ENCODE measurements around the gene IL17RD. TPM values are rescaled to one million over a fixed set of nuclear protein-coding genes. Genes with fewer than 3 reads are reported as not detected.

The IL17RD gene
- total RNA-seq, 2 experiments from 2014 or later = 0.05 TPM; not detected in 1

DNA sequence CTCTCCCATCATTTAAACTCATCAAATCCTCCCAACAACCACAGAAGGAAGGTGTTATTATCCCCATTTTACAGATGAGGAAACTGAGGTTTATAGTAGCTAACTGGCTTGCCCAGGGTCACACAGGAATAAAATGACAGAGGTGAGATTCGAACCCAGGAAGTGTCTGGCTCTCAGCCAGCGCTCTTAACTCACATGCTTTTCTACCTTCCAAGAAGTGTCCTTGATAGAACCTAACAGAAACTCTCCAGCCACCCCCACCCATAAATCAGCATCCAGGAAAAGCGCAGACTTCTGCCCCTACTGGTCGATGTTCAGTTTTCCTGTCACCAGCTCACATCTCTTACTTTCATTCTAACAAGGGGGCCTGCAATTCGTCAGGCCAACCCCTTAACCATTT, 52.9 kb downstream of the IL17RD start:
- Mint-ChIP-seq H3K4me3 (no peak overlapping the region), H3K27me3 (peaks cover 6% of the 10 kb centered on the region), H3K36me3 (ENCODE audit: low read depth) (no peaks in the 10 kb centered on the region), H3K4me1 (peaks cover 6% of the 10 kb centered on the region), H3K9me3 (no peaks in the 10 kb centered on the region), H3K27ac (no peak overlapping the region)
- CTCF ChIA-PET = interaction anchor here (0.8 to 3.6 kb wide), 4 partner anchors 12 to 57 kb away, joined by 3 to 13 read pairs (median 4); no protein-coding TSS in a partner anchor
- no peak for DNase-seq
- POLR2A ChIA-PET = no interaction called here

DNA sequence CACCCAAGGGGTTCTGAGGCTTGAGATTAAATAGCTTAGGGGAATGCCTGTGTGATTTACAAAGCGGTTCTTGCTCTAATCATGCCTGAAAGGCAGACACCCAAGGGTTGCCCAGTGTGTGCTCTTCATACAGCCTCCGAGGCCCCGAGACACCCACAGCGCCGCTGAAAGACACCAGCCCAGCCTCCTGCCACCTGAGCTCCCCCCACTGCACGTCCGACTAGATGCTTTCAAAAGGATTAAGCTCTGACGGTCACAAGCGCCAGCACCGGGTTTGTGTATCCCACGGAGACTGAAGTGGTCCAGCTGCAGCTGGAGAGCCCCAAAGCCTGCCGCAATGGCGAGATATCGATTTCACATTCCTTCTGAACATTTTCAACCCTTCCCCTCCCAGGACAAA, 54.4 kb downstream of the IL17RD start:
- peaks cover 6% of the 10 kb centered on the region for H3K27me3 Mint-ChIP-seq
- POLR2A ChIA-PET = interaction anchor here (0.6 kb wide), 1 partner anchor 164 kb away, joined by 3 read pairs; no protein-coding TSS in a partner anchor
- H3K27ac Mint-ChIP-seq = no peak overlapping the region
- CTCF ChIA-PET = interaction anchor here (1.1 to 3.6 kb wide), 2 partner anchors 11 to 59 kb away, joined by 4 to 13 read pairs; no protein-coding TSS in a partner anchor
- DNase-seq = no peak
- no peaks in the 10 kb centered on the region for H3K36me3 Mint-ChIP-seq (ENCODE audit: low read depth)
- peaks cover 6% of the 10 kb centered on the region for H3K4me1 Mint-ChIP-seq
- H3K4me3 Mint-ChIP-seq = no peak overlapping the region
- no peaks in the 10 kb centered on the region for H3K9me3 Mint-ChIP-seq

DNA sequence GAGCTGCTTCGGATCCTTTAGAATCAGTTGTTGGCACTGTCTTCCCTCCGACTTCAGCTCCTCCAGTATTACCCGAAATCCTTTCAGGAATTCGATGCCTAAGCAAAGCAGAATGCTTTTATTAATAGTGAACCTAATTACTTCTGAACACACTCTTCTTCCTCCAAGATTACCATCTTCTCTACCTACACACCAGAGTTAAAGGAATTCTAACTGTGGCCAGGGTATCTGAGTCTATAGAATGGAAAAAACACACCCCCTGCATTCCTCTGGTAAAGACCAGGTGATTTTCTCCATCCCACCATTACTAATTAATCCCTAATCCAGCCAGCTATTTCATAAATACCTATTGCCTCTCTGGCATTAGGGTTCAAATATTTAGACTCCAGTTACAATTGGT, 54.9 kb downstream of the IL17RD start:
- Mint-ChIP-seq H3K4me3 (no peak overlapping the region), H3K4me1 (peaks cover 6% of the 10 kb centered on the region), H3K36me3 (ENCODE audit: low read depth) (no peaks in the 10 kb centered on the region), H3K27ac (no peak overlapping the region), H3K9me3 (no peaks in the 10 kb centered on the region), H3K27me3 (peaks cover 6% of the 10 kb centered on the region)
- no peak for DNase-seq
- CTCF ChIA-PET = interaction anchor here (1.1 to 3.6 kb wide), 2 partner anchors 10 to 60 kb away, joined by 4 to 13 read pairs; no protein-coding TSS in a partner anchor
- POLR2A ChIA-PET = no interaction called here

DNA sequence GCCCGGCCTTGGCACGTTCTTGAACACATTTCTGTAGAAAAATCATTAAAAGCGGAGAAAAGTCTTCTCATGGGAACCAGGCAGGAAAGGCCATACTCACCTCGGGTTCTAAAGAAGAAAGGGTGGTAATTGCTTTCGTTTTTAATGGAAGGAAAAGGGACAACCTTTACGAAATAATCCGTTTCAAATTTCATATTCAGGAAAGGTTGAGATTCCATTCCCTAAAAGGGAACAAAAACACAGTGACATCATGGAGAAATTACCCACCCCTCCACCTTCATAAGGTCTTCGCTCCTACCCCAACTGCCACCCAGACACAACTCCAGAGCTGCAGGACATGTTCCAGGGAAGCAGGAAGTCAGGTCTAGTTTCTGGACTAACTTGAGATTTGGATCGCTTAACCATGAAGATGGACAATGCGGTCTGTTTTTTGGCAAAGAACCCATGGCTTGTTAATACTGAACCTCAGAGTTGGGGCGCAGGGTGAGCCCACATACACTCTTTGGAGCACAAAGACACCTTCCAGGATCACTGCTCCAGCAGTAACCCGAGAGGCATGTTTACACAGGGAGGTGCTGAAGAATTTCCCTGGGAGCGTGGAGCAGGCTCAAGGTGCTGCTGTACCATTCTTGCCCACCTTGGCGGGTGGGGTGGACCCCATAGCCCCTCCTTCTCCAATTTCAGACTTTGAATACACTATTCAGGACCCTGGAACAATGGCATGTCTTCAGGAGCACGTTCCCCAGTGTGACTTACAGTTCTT, 55.5 kb downstream of the IL17RD start:
- Mint-ChIP-seq H3K4me1 (peaks cover 6% of the 10 kb centered on the region), H3K4me3 (no peak overlapping the region), H3K9me3 (no peaks in the 10 kb centered on the region), H3K27ac (no peak overlapping the region), H3K27me3 (peaks cover 6% of the 10 kb centered on the region), H3K36me3 (ENCODE audit: low read depth) (no peaks in the 10 kb centered on the region)
- CTCF ChIA-PET = no interaction called here
- no peak for DNase-seq
- POLR2A ChIA-PET = no interaction called here

DNA sequence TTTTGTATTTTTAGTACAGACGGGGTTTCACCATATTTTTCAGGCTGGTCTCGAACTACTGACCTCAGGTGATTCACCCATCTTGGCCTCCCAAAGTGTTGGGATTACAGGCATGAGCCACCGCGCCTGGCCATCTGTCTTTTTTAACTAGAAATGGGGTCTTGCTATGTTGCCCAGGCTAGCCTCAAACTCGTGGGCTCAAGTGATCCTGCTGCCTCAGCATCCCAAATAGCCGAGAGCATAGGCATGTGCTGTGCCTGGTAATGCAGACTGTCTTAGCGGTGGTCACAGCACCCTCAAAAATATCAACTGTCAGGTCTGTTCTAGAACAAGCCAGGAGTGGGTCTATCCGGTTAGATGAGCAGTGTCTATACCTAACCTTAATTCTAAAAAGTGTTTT, 56.5 kb downstream of the IL17RD start:
- H3K27ac Mint-ChIP-seq = no peak overlapping the region
- H3K4me1 Mint-ChIP-seq = peaks cover 6% of the 10 kb centered on the region
- no peaks in the 10 kb centered on the region for H3K9me3 Mint-ChIP-seq
- H3K36me3 Mint-ChIP-seq (ENCODE audit: low read depth) = no peaks in the 10 kb centered on the region
- POLR2A ChIA-PET = no interaction called here
- DNase-seq = no peak
- H3K4me3 Mint-ChIP-seq = no peak overlapping the region
- peaks cover 4% of the 10 kb centered on the region for H3K27me3 Mint-ChIP-seq
- CTCF ChIA-PET = no interaction called here

DNA sequence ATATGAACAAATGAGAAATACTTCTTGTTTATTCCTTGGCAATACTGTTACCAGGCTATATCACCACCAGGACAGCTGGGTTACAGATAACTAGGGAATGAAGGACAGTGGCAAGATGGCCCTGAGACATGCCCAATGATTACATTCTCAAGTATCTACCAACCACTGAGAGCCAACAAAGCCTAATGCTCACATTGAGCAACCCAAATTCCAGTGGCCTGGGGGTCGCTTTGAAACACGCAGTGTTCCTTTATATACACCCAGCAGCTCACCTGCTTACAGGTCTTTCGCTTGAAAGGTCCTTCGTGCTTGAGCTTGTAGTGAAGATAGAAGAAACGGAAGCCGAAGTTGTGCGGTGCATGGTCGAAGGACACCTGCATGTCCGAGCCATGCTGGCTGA, 59.6 kb downstream of the IL17RD start:
- peaks cover 4% of the 10 kb centered on the region for H3K27me3 Mint-ChIP-seq
- peaks cover 2% of the 10 kb centered on the region for H3K4me1 Mint-ChIP-seq
- H3K27ac Mint-ChIP-seq = no peak overlapping the region
- ChIA-PET CTCF (interaction anchor here (1.1 kb wide), 1 partner anchor 10 kb away, joined by 4 read pairs; no protein-coding TSS in a partner anchor), POLR2A (no interaction called here)
- H3K4me3 Mint-ChIP-seq = no peak overlapping the region
- H3K36me3 Mint-ChIP-seq (ENCODE audit: low read depth) = no peaks in the 10 kb centered on the region
- H3K9me3 Mint-ChIP-seq = no peaks in the 10 kb centered on the region
- no peak for DNase-seq

DNA sequence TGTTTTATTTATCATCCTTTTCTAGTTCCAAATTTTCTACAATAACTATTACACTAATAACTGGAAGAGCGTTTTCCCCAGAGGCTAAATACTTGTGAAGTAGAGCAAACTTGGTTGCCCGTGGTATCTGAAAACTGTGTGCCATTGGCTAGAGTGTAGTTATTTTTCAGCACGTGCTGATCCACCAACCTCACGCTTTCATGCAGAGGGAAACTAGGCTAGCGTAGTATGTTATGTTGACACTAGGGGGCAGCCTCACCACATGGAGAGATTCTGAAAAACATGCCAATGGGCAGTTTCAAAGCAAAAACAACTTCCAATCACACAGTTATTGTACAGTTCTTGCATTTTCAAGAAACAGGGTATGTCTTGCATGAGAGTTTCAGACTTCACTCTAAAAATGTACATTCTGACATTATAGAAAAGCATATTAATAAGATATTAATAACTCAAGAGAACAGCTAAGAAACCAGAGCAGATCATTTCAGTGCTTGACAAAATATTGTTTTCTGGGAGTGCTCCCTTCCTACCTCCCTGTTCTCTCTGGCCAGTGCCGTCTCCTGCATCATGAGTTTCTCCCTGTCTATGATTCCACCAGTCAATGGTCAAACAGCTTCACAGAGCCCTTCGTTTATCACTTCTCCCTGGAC, 65.0 kb downstream of the IL17RD start:
- Mint-ChIP-seq H3K27ac (no peak overlapping the region), H3K27me3 (no peaks in the 10 kb centered on the region), H3K9me3 (no peaks in the 10 kb centered on the region), H3K4me3 (no peak overlapping the region), H3K4me1 (peaks cover 2% of the 10 kb centered on the region), H3K36me3 (ENCODE audit: low read depth) (no peaks in the 10 kb centered on the region)
- ChIA-PET CTCF (interaction anchor here (0.8 to 1.9 kb wide), 10 partner anchors 12 to 399 kb away, joined by 3 to 13 read pairs (median 3); no protein-coding TSS in a partner anchor), POLR2A (no interaction called here)
- peak; percentile 67 for DNase-seq

DNA sequence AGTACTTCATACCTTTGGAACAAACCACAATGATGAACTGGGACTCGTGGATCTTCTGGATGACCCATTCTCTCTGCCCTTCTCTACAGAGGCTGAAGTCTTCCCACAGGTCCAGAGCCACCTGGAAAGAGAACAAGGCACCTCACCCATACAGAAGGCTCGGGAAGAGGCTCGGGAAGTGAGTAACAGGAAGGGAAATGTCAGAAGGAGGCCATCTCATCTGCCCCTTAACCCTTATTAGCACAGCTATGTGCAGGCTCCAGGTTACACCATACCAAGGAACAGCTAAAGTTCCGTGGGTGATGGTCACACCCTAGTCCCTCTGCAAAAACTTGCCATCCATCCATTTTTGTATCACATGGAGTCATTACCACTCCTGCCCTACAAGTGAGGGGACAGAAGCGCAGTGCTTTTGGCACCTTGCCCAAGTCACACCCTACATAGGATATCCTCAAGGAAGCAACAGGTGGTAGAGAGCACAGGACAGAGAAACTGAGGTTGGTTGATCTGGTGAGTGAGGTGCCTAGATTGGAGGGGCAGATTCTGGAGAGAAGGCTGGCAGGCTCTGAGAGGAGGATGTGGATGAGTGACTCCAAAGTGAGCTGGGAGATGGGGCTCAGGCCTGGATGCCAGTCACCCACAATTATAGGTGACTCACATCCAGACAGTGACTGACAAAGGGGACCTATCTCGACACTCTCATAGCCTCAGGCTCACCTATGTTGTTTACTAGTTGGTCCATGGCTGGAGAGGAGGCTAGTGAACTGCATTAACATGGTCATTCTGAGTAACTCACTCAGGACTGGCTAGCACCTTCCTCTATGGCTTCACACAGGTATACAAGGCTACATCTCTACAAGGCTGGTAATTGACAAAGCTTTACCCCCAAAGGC, 66.5 kb downstream of the IL17RD start:
- ChIA-PET POLR2A (no interaction called here), CTCF (interaction anchor here (0.8 to 1.7 kb wide), 3 partner anchors 7 to 299 kb away, joined by 3 to 4 read pairs (median 3); no protein-coding TSS in a partner anchor)
- Mint-ChIP-seq H3K4me3 (no peak overlapping the region), H3K27me3 (no peaks in the 10 kb centered on the region), H3K27ac (no peak overlapping the region), H3K4me1 (peaks cover 2% of the 10 kb centered on the region), H3K9me3 (no peaks in the 10 kb centered on the region), H3K36me3 (ENCODE audit: low read depth) (no peaks in the 10 kb centered on the region)
- DNase-seq = no peak

DNA sequence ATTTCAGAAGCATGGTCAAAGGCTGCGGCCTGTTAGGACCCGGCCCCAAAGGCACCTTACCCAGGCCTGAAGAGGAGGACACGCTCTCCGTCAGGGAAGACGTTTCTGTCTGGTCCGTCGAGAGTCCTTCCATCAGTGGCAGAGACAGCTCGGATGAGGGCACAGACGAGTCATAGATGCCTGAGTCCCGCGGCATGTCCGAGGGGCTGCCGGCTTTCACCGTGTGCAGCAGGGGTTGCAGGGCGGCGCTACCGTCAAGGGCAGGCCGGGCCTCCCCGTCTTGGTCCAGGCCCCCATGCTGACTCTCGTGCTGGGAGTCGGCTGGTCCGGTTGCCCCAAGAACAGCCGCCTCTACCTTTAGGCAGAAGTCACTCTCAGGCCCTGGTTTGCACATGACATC, 67.6 kb downstream of the IL17RD start:
- Mint-ChIP-seq H3K4me3 (no peak overlapping the region), H3K36me3 (ENCODE audit: low read depth) (no peaks in the 10 kb centered on the region), H3K27me3 (no peaks in the 10 kb centered on the region), H3K4me1 (no peaks in the 10 kb centered on the region), H3K27ac (no peak overlapping the region), H3K9me3 (no peaks in the 10 kb centered on the region)
- DNase-seq = no peak
- ChIA-PET POLR2A (no interaction called here), CTCF (interaction anchor here (1.7 kb wide), 1 partner anchor 15 kb away, joined by 4 read pairs; no protein-coding TSS in a partner anchor)

DNA sequence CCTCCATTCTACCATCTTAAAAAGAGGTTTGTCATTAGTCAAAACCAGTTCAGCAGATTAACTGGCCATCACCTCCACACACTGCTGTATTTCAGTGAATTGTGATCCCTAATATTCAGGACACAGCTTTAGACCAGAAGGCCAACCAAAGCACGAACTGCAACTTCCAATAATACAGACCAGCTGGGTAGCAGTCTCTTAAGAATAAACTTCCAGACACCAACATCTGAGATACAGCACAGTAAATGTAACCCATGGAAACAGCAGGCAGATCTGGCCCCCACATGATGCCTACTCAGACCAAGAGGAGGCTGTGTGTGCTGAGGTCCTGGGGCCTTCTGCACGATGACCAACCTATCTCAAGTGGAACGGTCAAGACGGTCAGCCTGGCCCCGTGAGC, 69.8 kb downstream of the IL17RD start:
- ChIA-PET CTCF (interaction anchor here (1.1 kb wide), 2 partner anchors 11 to 100 kb away, joined by 3 to 4 read pairs; no protein-coding TSS in a partner anchor), POLR2A (no interaction called here)
- Mint-ChIP-seq H3K4me1 (no peaks in the 10 kb centered on the region), H3K36me3 (ENCODE audit: low read depth) (no peaks in the 10 kb centered on the region), H3K27me3 (peaks cover 5% of the 10 kb centered on the region), H3K9me3 (no peaks in the 10 kb centered on the region), H3K4me3 (no peak overlapping the region), H3K27ac (no peak overlapping the region)
- no peak for DNase-seq

DNA sequence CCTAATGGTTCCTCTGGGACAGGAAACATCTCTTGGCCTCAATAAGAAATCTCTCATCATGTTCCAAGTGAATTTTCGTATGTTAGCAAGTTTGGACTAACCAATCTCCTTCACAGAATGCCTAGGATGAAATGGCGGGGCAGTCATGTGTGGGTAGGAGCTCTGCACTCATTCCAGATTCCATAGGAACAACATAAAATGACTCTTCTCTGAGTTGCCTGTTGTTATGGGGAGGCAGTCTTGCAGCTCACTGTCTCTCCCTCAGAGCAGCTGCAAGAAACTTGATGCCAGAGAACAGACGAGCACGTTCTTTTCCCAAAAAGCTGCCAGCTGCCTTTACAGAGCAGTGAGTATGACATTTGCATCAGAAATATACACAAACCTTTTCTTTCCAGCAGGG, 70.6 kb downstream of the IL17RD start:
- Mint-ChIP-seq H3K27ac (no peak overlapping the region), H3K4me3 (no peak overlapping the region), H3K36me3 (ENCODE audit: low read depth) (no peaks in the 10 kb centered on the region), H3K4me1 (no peaks in the 10 kb centered on the region), H3K27me3 (peaks cover 7% of the 10 kb centered on the region), H3K9me3 (no peaks in the 10 kb centered on the region)
- ChIA-PET POLR2A (no interaction called here), CTCF (no interaction called here)
- no peak for DNase-seq

DNA sequence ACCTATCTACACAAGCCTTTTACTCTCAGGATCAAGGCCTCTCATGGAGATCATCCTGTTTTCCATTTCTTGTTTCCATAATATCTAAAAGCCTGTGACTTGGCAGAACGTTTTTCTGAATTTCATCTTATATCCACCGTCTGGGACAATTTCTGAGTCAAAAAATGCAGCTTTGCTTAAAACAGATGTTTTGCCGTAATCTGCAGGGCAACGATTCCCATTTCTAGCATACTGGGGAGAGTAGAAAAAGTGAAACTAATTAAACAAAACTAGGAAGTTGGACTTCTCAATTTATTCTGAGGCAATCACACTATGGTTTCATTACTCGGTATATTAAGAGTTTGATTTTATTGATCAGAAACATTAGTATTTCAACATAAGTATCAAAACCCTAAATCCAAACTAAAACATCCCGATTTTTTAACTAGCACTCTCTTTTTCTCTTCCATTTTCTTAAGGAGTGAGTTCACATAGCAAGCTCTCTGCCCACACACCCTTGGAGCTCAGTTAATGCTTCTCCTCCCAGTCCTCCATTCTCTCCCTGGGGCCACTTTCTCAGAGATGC, 71.1 kb downstream of the IL17RD start:
- no peak for DNase-seq
- POLR2A ChIA-PET = no interaction called here
- no peaks in the 10 kb centered on the region for H3K9me3 Mint-ChIP-seq
- H3K36me3 Mint-ChIP-seq (ENCODE audit: low read depth) = no peaks in the 10 kb centered on the region
- CTCF ChIA-PET = interaction anchor here (1.2 kb wide), 1 partner anchor 10 kb away, joined by 3 read pairs; no protein-coding TSS in a partner anchor
- H3K27me3 Mint-ChIP-seq = peaks cover 7% of the 10 kb centered on the region
- no peak overlapping the region for H3K27ac Mint-ChIP-seq
- H3K4me1 Mint-ChIP-seq = no peaks in the 10 kb centered on the region
- H3K4me3 Mint-ChIP-seq = no peak overlapping the region

Data from activated CD4-positive, alpha-beta memory T cell treated with anti-CD3 and anti-CD28 coated beads, Interleukin-2, amount 10 ng/mL, durations not matched to agents 7 days and 5 days (primary cell).